Measurements from ENCODE around the gene PRKG2.
A peak's percentile ranks its signal among the peaks of the same experiment; 100 is the strongest.

GRCh38 chr4:81040012-81040659, 174.9 kb downstream of the PRKG2 start:
- no peak for TF ChIP-seq POLR2A (IDR thresholded peaks at IDR 0.05; ENCODE audit: low read depth, low read length)
- TF ChIP-seq CTCF (IDR thresholded peaks at IDR 0.05 in 2 of 3, conservative IDR thresholded peaks at IDR 0.05 in 1 of 3; ENCODE audit: control insufficient read depth in 2 of 3, extremely low read depth in 1 of 3, insufficient read depth in 1 of 3, low read depth in 3 of 3, low read length in 3 of 3), result peak; percentile 59 to 81 (median 68); a peak in 5 of 6 replicates
- TF ChIP-seq POLR2AphosphoS2 (IDR thresholded peaks at IDR 0.05; ENCODE audit: low read depth, low read length), result no peak
- no peak for TF ChIP-seq ZNF274 (IDR thresholded peaks at IDR 0.05; ENCODE audit: insufficient read depth, insufficient read length)
- no peak for TF ChIP-seq ZNF622 (IDR thresholded peaks at IDR 0.05)
- no peak for TF ChIP-seq CEBPB (IDR thresholded peaks at IDR 0.05; ENCODE audit: borderline replicate concordance in 1 of 2, low read depth in 2 of 2, low read length in 2 of 2)
- TF ChIP-seq SRF (IDR thresholded peaks at IDR 0.05; ENCODE audit: low read depth in 2 of 2, low read length in 2 of 2), result no peak
- no peak for TF ChIP-seq NFYB (IDR thresholded peaks at IDR 0.05; ENCODE audit: insufficient read depth, low read depth, low read length)
- TF ChIP-seq POLR2AphosphoS5 (IDR thresholded peaks at IDR 0.05; ENCODE audit: low read length), result no peak
- TF ChIP-seq SMC3 (IDR thresholded peaks at IDR 0.05; ENCODE audit: borderline replicate concordance, low read length), result peak; percentile 84
- no peak for TF ChIP-seq STAT3 (IDR thresholded peaks at IDR 0.05; ENCODE audit: low read depth, low read length)
- no peak for TF ChIP-seq EGR1 (IDR thresholded peaks at IDR 0.05; ENCODE audit: borderline replicate concordance in 1 of 2, low read depth in 2 of 2, low read length in 2 of 2)
- TF ChIP-seq BMI1 (IDR thresholded peaks at IDR 0.05; ENCODE audit: borderline replicate concordance), result no peak
